HFF-Myc (cell line): Measurements from ENCODE around the gene IPCEF1.

Experiments used
- DNase-seq: peaks from one replicate; pipeline ENCODE4 v3.0.0-alpha.2; 2011; ENCODE audit warnings: low read depth; ENCODE audit errors: extremely low read depth
- H3K4me3 ChIP-seq: replicated peaks from 2 replicates; pipeline ENCODE4 v1.5.1; 2011; ENCODE audit warnings: low read depth, mild to moderate bottlenecking, control low read depth, low read length
- CTCF ChIP-seq: IDR thresholded peaks from 2 replicates; pipeline ENCODE4 v1.5.1; 2012; ENCODE audit warnings: mild to moderate bottlenecking, low read depth, low read length, control low read depth; ENCODE audit errors: missing control alignments

Gene IPCEF1

GRCh38 chr6:154157082-154157481 is 199.5 kb downstream of the IPCEF1 start:
- H3K4me3 ChIP-seq: no peak overlapping the region
- DNase-seq: no peak
- no peak for TF ChIP-seq CTCF

- DNase-seq: no peak
- H3K4me3 ChIP-seq: no peak overlapping the region
- peak; percentile 70 for TF ChIP-seq CTCF
Measured at GRCh38 chr6:154156135-154156896, 200.3 kb downstream of the IPCEF1 start.

- peak; percentile 58 for DNase-seq
- no peak overlapping the region for H3K4me3 ChIP-seq
- TF ChIP-seq CTCF: peak; percentile 52
Measured at GRCh38 chr6:154154389-154154967, 202.1 kb downstream of the IPCEF1 start.

GRCh38 chr6:154143753-154144152 is 212.8 kb downstream of the IPCEF1 start:
- no peak for DNase-seq
- TF ChIP-seq CTCF: no peak
- no peak overlapping the region for H3K4me3 ChIP-seq

GRCh38 chr6:154140743-154141142 is 215.9 kb downstream of the IPCEF1 start:
- DNase-seq: no peak
- H3K4me3 ChIP-seq: no peak overlapping the region
- no peak for TF ChIP-seq CTCF

- TF ChIP-seq CTCF: no peak
- no peak for DNase-seq
- no peak overlapping the region for H3K4me3 ChIP-seq
Measured at GRCh38 chr6:154139892-154140291, 216.7 kb downstream of the IPCEF1 start.
